NT2/D1 (cell line): ENCODE measurements around the gene SLC9A3.

ENCODE experiments used
- DNase-seq: peaks from one replicate; pipeline ENCODE4 v3.0.0-alpha.2; 2011; ENCODE audit warnings: low read depth, low spot score
- H3K27me3 ChIP-seq: 2 replicates; pipeline ENCODE4 v1.6.0; 2011; ENCODE audit warnings: mild to moderate bottlenecking; ENCODE audit not compliant: insufficient read length, insufficient read depth
- H3K36me3 ChIP-seq: 2 replicates; pipeline ENCODE4 v1.6.1; 2011; ENCODE audit warnings: mild to moderate bottlenecking, low read length, mixed read lengths; ENCODE audit not compliant: insufficient read depth, insufficient read length
- H3K4me1 ChIP-seq: 2 replicates; pipeline ENCODE4 v1.5.1; 2011; ENCODE audit not compliant: insufficient read depth, insufficient read length
- H3K4me3 ChIP-seq: 2 replicates; pipeline ENCODE4 v1.5.1; 2011; ENCODE audit warnings: low read depth; ENCODE audit not compliant: insufficient read length
- H3K9ac ChIP-seq: 2 replicates; pipeline ENCODE4 v1.6.0; 2011; ENCODE audit warnings: low read depth; ENCODE audit not compliant: insufficient read length
- H3K9me3 ChIP-seq: 2 replicates; pipeline ENCODE4 v1.5.1; 2011; ENCODE audit warnings: mild to moderate bottlenecking, low read length; ENCODE audit not compliant: insufficient read depth
- SUZ12 ChIP-seq: IDR thresholded peaks from 2 replicates; pipeline ENCODE4 v1.6.1; 2011; ENCODE audit not compliant: insufficient read length, insufficient read depth; ENCODE audit errors: extremely low read depth
- YY1 ChIP-seq: IDR thresholded peaks from 2 replicates; pipeline ENCODE4 v1.6.1; 2011; ENCODE audit not compliant: insufficient read length, insufficient read depth
- ZNF274 ChIP-seq: IDR thresholded peaks from 2 replicates; pipeline ENCODE4 v1.6.1; 2011; ENCODE audit warnings: mild to moderate bottlenecking, low read depth, low read length

SLC9A3 gene

DNA sequence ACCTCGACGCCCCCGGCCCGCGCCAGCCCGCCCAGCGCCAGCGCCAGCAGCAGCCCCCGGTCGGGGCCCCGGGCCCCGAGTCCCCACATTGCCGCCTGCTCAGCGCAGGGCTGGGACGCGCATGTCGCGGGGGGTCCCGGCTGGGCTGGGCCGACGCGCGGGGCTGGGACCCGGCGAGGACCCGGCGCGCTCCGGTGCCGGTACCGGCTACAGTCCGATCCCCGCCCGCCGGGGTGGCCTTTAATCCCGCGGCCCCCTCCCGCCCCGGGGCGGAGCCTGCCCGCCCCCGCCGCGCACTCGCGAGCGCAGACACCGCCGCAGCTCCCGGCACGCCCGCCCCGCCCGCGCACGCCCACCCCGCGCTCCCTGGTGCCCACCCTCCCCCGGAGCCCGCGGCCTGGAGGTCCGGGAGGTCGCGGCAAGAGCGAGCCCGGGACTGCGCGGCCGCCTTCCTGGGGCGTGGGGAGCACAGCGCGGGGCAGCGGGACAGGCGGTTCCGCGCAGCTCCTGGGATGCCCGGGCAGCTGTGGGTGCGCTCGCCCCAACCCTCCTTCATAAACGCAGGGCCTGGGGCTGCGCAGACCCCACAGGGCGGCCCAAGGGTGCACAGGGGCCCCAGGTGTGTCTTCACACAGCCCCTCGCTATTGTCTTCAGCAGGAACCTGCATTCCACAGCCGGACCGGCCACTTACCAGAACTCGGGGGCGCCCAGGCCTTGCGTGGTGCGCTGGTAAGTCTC lies at the start of gene SLC9A3:
Gene SLC9A3, minus strand, starts transcription at position 216 of the 739 bp plus-strand sequence.
- no peaks in the 10 kb centered on the region for H3K36me3 ChIP-seq
- peaks cover 64% of the 10 kb centered on the region for H3K27me3 ChIP-seq
- no peak for DNase-seq
- peaks cover 22% of the 10 kb centered on the region for H3K4me1 ChIP-seq
- no peaks in the 10 kb centered on the region for H3K9me3 ChIP-seq
- TF ChIP-seq ZNF274, result no peak
- peak within 1 kb of the TSS; percentile 42 for H3K9ac ChIP-seq
- no peak within 1 kb of the TSS for H3K4me3 ChIP-seq

DNA sequence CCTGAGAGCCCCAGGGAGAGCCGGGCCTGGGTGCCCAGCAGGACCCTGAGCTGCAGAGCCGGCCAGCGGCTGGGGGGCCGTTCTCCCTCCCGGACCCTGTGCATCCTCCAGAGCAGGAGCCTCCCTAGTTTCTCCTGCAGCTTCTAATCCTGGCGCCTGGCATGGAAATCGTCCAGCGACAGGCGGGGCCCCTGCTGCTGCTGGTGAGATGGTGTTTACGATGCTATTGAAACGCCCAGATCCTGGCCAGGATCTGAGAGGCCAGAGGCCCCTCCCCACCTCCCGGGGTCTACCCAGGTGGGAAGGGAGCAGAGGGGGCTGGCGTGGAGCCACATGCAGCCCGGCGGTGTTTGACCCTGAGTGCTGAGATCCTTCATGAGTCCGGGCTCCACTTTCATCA lies 49.7 kb upstream of the SLC9A3 start:
- no peak overlapping the region for H3K4me3 ChIP-seq
- H3K4me1 ChIP-seq, result peaks cover 9% of the 10 kb centered on the region
- TF ChIP-seq ZNF274, result no peak
- no peak for TF ChIP-seq YY1
- TF ChIP-seq SUZ12, result no peak
- peaks cover 10% of the 10 kb centered on the region; the same call in 1 of the 2 replicates for H3K9me3 ChIP-seq
- DNase-seq, result no peak
- no peaks in the 10 kb centered on the region for H3K27me3 ChIP-seq
- no peak overlapping the region for H3K9ac ChIP-seq
- no peaks in the 10 kb centered on the region for H3K36me3 ChIP-seq

DNA sequence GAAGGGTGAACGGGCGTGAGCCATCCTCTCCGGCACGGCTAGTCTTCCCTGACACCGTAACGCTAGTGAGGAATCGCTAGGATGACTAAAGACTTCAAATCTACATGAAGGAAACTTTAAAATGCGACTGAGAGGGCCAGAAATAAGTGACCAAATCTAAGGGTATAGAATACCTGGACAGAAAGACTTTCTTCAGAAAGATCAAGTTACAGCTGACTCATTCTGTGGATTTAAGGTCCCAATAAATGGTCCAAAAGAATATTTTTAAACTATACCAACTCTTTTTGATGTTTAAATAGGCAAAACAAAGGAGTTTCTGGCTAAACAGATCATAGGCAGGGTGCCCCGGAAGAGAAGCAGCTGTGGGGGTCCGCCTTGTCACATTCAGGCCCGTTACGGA lies 49.0 kb upstream of the SLC9A3 start:
- TF ChIP-seq YY1, result no peak
- Histone ChIP-seq H3K9ac (no peak overlapping the region), H3K9me3 (peaks cover 10% of the 10 kb centered on the region; the same call in 1 of the 2 replicates), H3K4me3 (no peak overlapping the region), H3K27me3 (no peaks in the 10 kb centered on the region), H3K36me3 (no peaks in the 10 kb centered on the region), H3K4me1 (peaks cover 9% of the 10 kb centered on the region)
- DNase-seq, result no peak

DNA sequence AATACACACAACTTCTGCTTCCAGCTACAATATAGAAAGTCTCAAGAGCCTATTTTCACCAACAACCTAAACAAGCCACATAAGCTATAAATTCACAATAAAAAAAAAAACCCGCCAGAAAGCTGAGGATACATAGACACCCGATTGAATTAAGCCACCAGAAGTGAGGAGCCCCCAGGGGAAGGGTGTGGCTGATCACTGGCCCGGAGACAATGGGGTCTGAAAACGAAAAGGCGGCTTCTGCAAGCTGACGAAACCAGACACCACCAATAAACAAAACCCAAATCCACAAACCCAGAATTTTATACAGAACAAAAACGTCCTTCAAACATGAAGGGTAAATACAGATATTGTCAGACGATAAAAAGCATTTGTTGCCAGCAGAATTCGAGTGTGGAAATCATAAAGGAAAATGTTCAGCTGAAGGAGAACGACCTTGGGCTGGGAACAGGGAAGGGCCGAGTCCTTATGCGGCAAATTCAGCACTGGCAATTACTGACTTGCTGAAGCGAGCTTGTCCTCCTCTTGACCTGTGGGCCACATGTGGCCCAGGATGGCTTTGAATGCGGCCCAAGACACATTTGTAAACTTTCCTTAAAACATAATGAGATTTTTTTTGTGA lies 48.3 kb upstream of the SLC9A3 start:
- H3K36me3 ChIP-seq, result no peaks in the 10 kb centered on the region
- TF ChIP-seq ZNF274 (no peak), YY1 (no peak), SUZ12 (no peak)
- no peak overlapping the region for H3K4me3 ChIP-seq
- DNase-seq, result no peak
- no peaks in the 10 kb centered on the region for H3K27me3 ChIP-seq
- peaks cover 5% of the 10 kb centered on the region; the same call in 1 of the 2 replicates for H3K9me3 ChIP-seq
- peaks cover 11% of the 10 kb centered on the region for H3K4me1 ChIP-seq
- H3K9ac ChIP-seq, result no peak overlapping the region

DNA sequence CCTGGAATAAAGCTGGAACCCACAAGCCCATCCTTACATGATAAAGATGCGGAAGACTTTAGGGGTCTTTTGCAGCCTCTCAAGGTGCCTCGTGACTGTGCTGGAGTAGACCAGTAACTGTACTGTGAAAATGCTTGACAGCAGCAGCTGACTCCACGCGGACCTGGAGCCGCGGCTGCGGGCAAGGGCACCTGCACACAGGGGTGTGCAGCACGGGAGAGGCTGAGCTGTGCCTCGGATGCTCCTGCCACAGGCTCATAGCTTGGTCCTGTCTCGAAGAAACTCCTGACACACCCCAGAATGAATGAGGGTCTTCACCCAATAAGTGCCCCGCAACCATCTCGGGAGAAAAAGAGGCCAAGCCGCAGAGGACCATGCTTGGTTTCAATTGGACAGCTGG lies 47.5 kb upstream of the SLC9A3 start:
- DNase-seq, result no peak
- no peaks in the 10 kb centered on the region for H3K27me3 ChIP-seq

DNA sequence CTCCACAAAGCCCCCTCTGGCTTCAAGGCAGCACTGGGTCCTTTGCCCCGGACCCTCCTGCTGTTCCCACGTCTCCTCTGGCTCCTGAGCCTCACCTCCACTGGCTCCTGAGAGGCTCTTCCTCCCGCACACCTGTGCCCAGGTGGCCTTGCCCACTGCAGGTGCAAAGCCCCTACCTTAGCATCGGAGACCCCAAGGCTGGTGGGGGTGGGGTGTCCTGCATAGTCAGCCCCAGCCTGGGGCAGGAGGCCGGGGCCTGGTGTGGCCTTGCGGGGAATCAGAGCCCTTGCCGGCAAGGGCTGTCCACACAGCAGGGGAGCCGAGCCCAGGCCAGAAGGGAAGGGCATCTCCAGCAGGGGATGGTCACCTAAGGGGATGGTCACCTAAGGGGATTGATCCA lies 46.6 kb upstream of the SLC9A3 start:
- no peak for DNase-seq
- Histone ChIP-seq H3K9ac (no peak overlapping the region), H3K27me3 (no peaks in the 10 kb centered on the region), H3K4me1 (peaks cover 12% of the 10 kb centered on the region), H3K4me3 (no peak overlapping the region), H3K36me3 (no peaks in the 10 kb centered on the region), H3K9me3 (no peaks in the 10 kb centered on the region)
- TF ChIP-seq ZNF274 (no peak), YY1 (no peak), SUZ12 (no peak)

More for the DNA sequence above, 47.5 kb upstream of the SLC9A3 start:
- Histone ChIP-seq H3K36me3 (no peaks in the 10 kb centered on the region), H3K9me3 (no peaks in the 10 kb centered on the region; the same call in 1 of the 2 replicates), H3K9ac (no peak overlapping the region), H3K4me1 (peaks cover 12% of the 10 kb centered on the region), H3K4me3 (no peak overlapping the region)
- TF ChIP-seq ZNF274, result no peak
- TF ChIP-seq SUZ12, result no peak
- TF ChIP-seq YY1, result no peak

DNA sequence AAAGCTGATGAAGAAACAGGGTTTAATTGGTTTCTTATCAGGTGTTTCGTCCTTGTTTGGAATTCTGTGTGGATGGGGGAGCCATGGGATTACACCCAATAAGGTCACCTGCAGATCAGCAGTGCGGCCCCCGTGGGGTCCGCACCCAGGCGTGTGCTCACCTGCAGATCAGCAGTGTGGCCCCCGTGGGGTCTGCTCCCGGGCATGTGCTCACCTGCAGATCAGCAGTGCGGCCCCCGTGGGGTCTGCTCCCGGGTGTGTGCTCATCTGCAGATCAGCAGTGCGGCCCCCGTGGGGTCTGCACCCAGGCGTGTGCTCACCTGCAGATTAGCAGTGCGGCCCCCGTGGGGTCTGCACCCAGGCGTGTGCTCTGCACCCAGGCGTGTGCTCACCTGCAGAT lies 46.2 kb upstream of the SLC9A3 start:
- H3K9me3 ChIP-seq, result no peaks in the 10 kb centered on the region
- no peak for TF ChIP-seq YY1
- TF ChIP-seq SUZ12, result no peak
- TF ChIP-seq ZNF274, result no peak
- H3K36me3 ChIP-seq, result no peaks in the 10 kb centered on the region
- H3K27me3 ChIP-seq, result no peaks in the 10 kb centered on the region
- H3K9ac ChIP-seq, result no peak overlapping the region
- no peak for DNase-seq
- H3K4me1 ChIP-seq, result peaks cover 12% of the 10 kb centered on the region
- H3K4me3 ChIP-seq, result no peak overlapping the region
